Measurements from ENCODE around the gene SLC39A11. TPM values are rescaled to one million over a fixed set of nuclear protein-coding genes. Genes with fewer than 3 reads are reported as not detected.

The SLC39A11 gene
- total and polyA plus RNA-seq, 3 donors from 2014 or later = 11.4 to 18.6 (median 18.0) TPM

- no peak for TF ChIP-seq POLR2A (IDR thresholded peaks at IDR 0.05)
- H3K4me1 ChIP-seq = no peaks in the 10 kb centered on the region
- no peak overlapping the region for H3K27ac ChIP-seq
- H3K36me3 ChIP-seq (ENCODE audit: low read depth, missing control alignments) = no peaks in the 10 kb centered on the region
- H3K9me3 ChIP-seq = no peaks in the 10 kb centered on the region
- DNase-seq = no peak
- intact Hi-C loops (cut with DNase I; ENCODE audit: low total_unique reads) = no loop called here
- 78 to 88% methylated on average over 7 to 11 of the region's 11 CpGs for WGBS, 2 donors
- H3K4me3 ChIP-seq = no peak overlapping the region
- no peaks in the 10 kb centered on the region for H3K27me3 ChIP-seq
Observed at GRCh38 chr17:72684405-72685020, 408.0 kb downstream of the SLC39A11 start.

- DNase-seq = no peak
- TF ChIP-seq POLR2A (IDR thresholded peaks at IDR 0.05) = no peak
- TF ChIP-seq, protein P1, sequence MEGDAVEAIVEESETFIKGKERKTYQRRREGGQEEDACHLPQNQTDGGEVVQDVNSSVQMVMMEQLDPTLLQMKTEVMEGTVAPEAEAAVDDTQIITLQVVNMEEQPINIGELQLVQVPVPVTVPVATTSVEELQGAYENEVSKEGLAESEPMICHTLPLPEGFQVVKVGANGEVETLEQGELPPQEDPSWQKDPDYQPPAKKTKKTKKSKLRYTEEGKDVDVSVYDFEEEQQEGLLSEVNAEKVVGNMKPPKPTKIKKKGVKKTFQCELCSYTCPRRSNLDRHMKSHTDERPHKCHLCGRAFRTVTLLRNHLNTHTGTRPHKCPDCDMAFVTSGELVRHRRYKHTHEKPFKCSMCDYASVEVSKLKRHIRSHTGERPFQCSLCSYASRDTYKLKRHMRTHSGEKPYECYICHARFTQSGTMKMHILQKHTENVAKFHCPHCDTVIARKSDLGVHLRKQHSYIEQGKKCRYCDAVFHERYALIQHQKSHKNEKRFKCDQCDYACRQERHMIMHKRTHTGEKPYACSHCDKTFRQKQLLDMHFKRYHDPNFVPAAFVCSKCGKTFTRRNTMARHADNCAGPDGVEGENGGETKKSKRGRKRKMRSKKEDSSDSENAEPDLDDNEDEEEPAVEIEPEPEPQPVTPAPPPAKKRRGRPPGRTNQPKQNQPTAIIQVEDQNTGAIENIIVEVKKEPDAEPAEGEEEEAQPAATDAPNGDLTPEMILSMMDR (IDR thresholded peaks at IDR 0.05) = no peak
- 68 to 78% methylated on average over 10 of the region's 10 CpGs for WGBS, 2 donors
- H3K9me3 ChIP-seq = no peaks in the 10 kb centered on the region
- H3K36me3 ChIP-seq (ENCODE audit: low read depth, missing control alignments) = no peaks in the 10 kb centered on the region
- no peaks in the 10 kb centered on the region for H3K4me1 ChIP-seq
- intact Hi-C loops (cut with DNase I; ENCODE audit: low total_unique reads) = no loop called here
- no peak overlapping the region for H3K27ac ChIP-seq
- no peaks in the 10 kb centered on the region for H3K27me3 ChIP-seq
- no peak overlapping the region for H3K4me3 ChIP-seq
Observed at GRCh38 chr17:72683506-72684404, 408.7 kb downstream of the SLC39A11 start.

DNA sequence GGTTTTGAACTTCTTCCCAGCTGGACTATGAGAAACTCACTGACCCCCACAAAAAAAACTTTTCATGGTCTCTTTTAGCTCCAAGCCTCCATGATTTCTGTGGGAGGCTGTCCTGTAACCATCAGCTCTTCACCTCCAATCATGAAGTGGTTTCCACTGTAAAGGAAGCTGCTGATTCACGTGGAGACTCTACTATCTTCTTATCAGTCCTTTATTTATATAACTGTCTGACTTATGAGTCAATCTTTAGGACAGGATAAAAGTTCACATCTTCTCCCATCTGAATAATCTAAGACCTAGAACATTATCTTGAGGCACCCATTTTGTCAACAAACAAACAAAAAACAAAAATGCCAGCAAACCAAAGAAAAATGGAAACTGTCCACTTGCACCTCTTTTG lies 409.9 kb downstream of the SLC39A11 start:
- Histone ChIP-seq H3K9me3 (no peaks in the 10 kb centered on the region), H3K4me1 (no peaks in the 10 kb centered on the region), H3K27me3 (no peaks in the 10 kb centered on the region), H3K4me3 (no peak overlapping the region), H3K27ac (no peak overlapping the region), H3K36me3 (ENCODE audit: low read depth, missing control alignments) (no peaks in the 10 kb centered on the region)
- TF ChIP-seq, protein P1 (IDR thresholded peaks at IDR 0.05) = no peak
- TF ChIP-seq POLR2A (IDR thresholded peaks at IDR 0.05) = no peak
- WGBS, 2 donors = 62 to 72% methylated on average over 1 of the region's 1 CpG
- intact Hi-C loops (cut with DNase I; ENCODE audit: low total_unique reads) = no loop called here
- DNase-seq = no peak

GRCh38 chr17:72681844-72682243 lies 410.6 kb downstream of the SLC39A11 start:
- Histone ChIP-seq H3K27ac (no peak overlapping the region), H3K27me3 (no peaks in the 10 kb centered on the region), H3K9me3 (no peaks in the 10 kb centered on the region), H3K4me3 (no peak overlapping the region), H3K36me3 (ENCODE audit: low read depth, missing control alignments) (no peaks in the 10 kb centered on the region), H3K4me1 (no peaks in the 10 kb centered on the region)
- TF ChIP-seq POLR2A (IDR thresholded peaks at IDR 0.05) = no peak
- TF ChIP-seq, protein P1 (IDR thresholded peaks at IDR 0.05) = no peak
- DNase-seq = no peak
- intact Hi-C loops (cut with DNase I; ENCODE audit: low total_unique reads) = no loop called here
- 88 to 92% methylated on average over 12 of the region's 12 CpGs for WGBS, 2 donors

DNA sequence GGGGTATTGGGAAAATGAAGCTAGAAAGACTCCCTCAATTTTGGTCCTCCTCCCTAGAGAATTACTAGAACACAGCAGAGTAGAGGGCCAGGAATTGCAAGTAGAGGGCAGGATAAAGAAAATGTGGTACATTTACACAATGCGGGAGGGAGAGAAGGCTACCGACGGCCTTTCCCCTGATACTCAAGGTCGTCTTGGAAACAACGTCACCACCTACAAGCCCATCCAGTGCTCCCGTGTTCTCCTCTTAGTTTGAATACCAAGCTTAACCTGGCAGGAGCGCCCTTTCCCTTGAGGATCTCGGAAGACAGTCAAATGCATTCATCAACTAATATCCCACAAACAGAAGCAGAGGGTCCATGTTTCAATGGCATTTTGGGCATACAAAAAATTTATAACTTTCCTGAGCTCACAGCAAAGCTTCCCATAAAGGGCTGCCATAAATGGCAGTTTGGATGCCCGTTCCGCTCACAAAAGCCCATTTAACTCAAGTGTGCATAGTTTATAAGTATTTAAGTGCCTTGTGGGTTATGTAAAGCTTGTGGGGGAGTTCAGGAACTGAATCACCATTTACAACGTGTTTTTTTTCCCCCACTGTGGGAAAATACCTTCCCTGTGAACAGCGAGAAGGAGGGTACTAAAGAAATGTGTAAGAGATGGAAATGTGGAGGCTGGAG lies 414.6 kb downstream of the SLC39A11 start:
- intact Hi-C loops (cut with DNase I; ENCODE audit: low total_unique reads) = no loop called here
- WGBS, 2 donors = 76 to 79% methylated on average over 12 of the region's 12 CpGs
- Histone ChIP-seq H3K9me3 (no peaks in the 10 kb centered on the region), H3K4me3 (no peak overlapping the region), H3K27ac (no peak overlapping the region), H3K4me1 (no peaks in the 10 kb centered on the region), H3K36me3 (ENCODE audit: low read depth, missing control alignments) (no peaks in the 10 kb centered on the region), H3K27me3 (no peaks in the 10 kb centered on the region)
- TF ChIP-seq, protein P1 (IDR thresholded peaks at IDR 0.05) = no peak
- no peak for TF ChIP-seq POLR2A (IDR thresholded peaks at IDR 0.05)
- no peak for DNase-seq

Data from testis (tissue), 3 donors.